Activated naive CD4-positive, alpha-beta T cell treated with anti-CD3 and anti-CD28 coated beads, Interleukin-2, amount 10 ng/mL, durations not matched to agents 7 days and 5 days (primary cell): ENCODE results near the gene ABI3BP.

Experiments used
- CTCF ChIA-PET: fragments of 350-600 bp; sonication (Branson Sonifier 250); formaldehyde crosslinking; loops from one replicate; lab custom pipeline; 2021; ENCODE audit warnings: antibody characterized with exemption; lab: Charles Lee
- DNase-seq: peaks from one replicate; pipeline ENCODE4 v3.0.0-alpha.2; 2020
- H3K27ac Mint-ChIP-seq: one replicate; pipeline ENCODE4 v1.8.0; 2021; ENCODE audit warnings: mild to moderate bottlenecking, moderate library complexity, mixed read lengths
- H3K27me3 Mint-ChIP-seq: one replicate; pipeline ENCODE4 v1.8.0; 2021; ENCODE audit warnings: mild to moderate bottlenecking, mixed read lengths
- H3K36me3 Mint-ChIP-seq: one replicate; pipeline ENCODE4 v1.8.0; 2021; ENCODE audit warnings: mixed read lengths
- H3K4me1 Mint-ChIP-seq: one replicate; pipeline ENCODE4 v1.8.0; 2021; ENCODE audit warnings: mixed read lengths
- H3K4me3 Mint-ChIP-seq: one replicate; pipeline ENCODE4 v1.8.0; 2021; ENCODE audit warnings: mild to moderate bottlenecking, moderate library complexity, mixed read lengths
- H3K9me3 Mint-ChIP-seq: one replicate; pipeline ENCODE4 v1.8.0; 2021; ENCODE audit warnings: mixed read lengths

ABI3BP gene

DNA sequence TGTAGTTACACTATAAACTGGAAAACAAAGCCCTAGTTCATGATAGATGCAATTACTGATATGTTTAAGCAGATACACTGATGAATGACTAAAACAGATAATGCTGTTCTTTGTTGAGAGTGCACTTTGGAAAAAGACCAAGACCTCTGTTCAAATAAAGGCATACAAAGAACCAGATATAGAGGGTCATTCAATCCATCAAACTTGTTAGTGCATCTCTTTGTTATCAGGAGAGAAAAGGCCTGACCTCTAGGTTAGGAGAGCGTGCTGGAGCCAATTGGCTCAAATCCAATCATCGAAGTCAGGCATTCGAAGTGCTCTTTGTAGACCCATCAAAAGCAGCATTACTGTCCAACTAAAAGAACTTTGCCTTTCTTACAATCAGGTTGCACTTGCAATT is 159.7 kb downstream of the ABI3BP start:
- H3K27ac Mint-ChIP-seq = no peak overlapping the region
- no peak overlapping the region for H3K4me3 Mint-ChIP-seq
- no peak for DNase-seq
- H3K36me3 Mint-ChIP-seq = no peaks in the 10 kb centered on the region
- H3K9me3 Mint-ChIP-seq = no peaks in the 10 kb centered on the region
- H3K4me1 Mint-ChIP-seq = no peaks in the 10 kb centered on the region
- CTCF ChIA-PET = no interaction called here
- peaks cover 15% of the 10 kb centered on the region for H3K27me3 Mint-ChIP-seq

DNA sequence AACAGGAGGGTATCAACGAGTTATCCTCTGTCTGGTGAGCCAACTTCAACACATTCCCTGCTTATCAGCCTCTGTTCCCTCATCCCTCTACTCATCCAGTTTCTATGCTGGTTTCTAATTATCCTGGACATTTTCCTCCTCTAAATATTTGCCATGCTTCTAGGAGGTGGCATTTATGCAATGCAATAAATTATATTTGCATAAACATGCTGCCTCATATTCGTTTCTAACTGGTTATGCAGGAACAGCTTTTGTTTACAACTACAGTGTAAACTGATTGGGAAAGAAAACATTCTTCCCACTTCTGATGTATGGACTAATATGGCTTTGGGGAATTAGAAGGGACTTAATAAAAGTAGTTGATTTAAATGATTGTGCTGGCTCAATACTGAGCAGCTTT is 161.6 kb downstream of the ABI3BP start:
- no peaks in the 10 kb centered on the region for H3K9me3 Mint-ChIP-seq
- H3K4me3 Mint-ChIP-seq = no peak overlapping the region
- DNase-seq = no peak
- peaks cover 11% of the 10 kb centered on the region for H3K27me3 Mint-ChIP-seq
- CTCF ChIA-PET = no interaction called here
- H3K27ac Mint-ChIP-seq = no peak overlapping the region
- no peaks in the 10 kb centered on the region for H3K36me3 Mint-ChIP-seq
- no peaks in the 10 kb centered on the region for H3K4me1 Mint-ChIP-seq

DNA sequence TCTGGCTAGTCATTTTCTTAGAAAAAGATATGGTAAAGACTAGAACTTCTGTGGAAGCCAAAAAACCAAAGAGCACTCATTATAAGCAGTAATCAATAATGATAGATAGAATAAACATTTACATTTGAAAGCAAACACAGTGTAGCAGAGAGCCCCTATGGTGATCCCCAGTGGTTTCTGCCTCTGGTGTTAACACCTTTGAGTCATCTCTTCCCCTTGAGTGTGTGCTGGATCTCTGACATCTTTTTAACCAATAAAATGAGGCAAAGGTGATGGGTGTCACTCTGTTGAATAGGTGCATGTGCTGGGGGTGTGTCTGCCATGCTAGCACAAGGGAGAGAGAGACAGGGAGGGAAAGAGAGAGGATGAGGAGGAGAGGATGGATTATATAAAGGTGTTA is 162.3 kb downstream of the ABI3BP start:
- H3K27me3 Mint-ChIP-seq = peaks cover 11% of the 10 kb centered on the region
- DNase-seq = no peak
- H3K4me1 Mint-ChIP-seq = no peaks in the 10 kb centered on the region
- H3K4me3 Mint-ChIP-seq = no peak overlapping the region
- no peak overlapping the region for H3K27ac Mint-ChIP-seq
- H3K9me3 Mint-ChIP-seq = no peaks in the 10 kb centered on the region
- CTCF ChIA-PET = no interaction called here
- H3K36me3 Mint-ChIP-seq = no peaks in the 10 kb centered on the region

DNA sequence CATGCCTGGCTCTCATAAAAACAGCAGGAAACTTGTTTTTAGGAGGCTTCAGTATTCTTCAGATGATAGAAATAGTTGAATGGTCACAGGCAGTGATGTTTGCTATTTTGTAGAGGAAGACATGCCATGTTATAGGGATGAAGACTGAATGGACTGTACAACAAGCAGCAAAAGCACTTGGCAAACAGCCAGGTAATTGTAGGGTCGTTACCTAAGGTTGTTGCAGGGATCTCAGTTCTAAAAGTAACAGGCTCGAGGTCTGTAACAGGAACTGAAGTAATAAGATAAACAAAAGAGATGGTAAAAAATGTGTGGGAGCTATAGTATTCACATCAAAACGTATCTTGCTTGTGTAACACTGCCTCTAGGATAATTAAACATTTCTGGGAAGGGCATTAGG is 167.6 kb downstream of the ABI3BP start:
- Mint-ChIP-seq H3K36me3 (no peaks in the 10 kb centered on the region), H3K9me3 (no peaks in the 10 kb centered on the region), H3K27me3 (peaks cover 12% of the 10 kb centered on the region), H3K27ac (no peak overlapping the region), H3K4me3 (no peak overlapping the region), H3K4me1 (no peaks in the 10 kb centered on the region)
- DNase-seq = no peak
- CTCF ChIA-PET = interaction anchor here (1.0 kb wide), 1 partner anchor 19 kb away, joined by 3 read pairs; no protein-coding TSS in a partner anchor

DNA sequence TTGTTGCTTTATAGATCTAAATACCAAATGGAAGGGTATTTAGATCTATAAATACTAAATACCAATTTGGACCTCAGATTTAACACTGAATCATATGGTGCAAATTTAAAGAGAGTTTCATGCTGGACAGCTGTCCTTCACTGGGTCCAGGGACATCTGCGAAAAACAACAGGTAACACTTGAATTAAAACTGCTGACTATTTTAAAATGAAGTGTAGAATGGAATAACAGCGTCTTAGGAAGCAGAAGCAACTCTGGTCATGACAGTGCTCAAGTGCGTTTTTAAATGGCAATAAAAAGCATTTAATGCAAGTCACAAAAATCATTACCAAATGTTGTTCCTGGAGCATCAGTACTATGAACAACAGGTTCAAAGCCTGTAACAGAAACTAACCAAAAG is 177.6 kb downstream of the ABI3BP start:
- DNase-seq = no peak
- no peaks in the 10 kb centered on the region for H3K9me3 Mint-ChIP-seq
- H3K27ac Mint-ChIP-seq = no peak overlapping the region
- no peaks in the 10 kb centered on the region for H3K4me1 Mint-ChIP-seq
- no peak overlapping the region for H3K4me3 Mint-ChIP-seq
- H3K27me3 Mint-ChIP-seq = peaks cover 3% of the 10 kb centered on the region
- CTCF ChIA-PET = interaction anchor here (0.7 kb wide), 1 partner anchor 350 kb away, joined by 3 read pairs; no protein-coding TSS in a partner anchor
- no peaks in the 10 kb centered on the region for H3K36me3 Mint-ChIP-seq

DNA sequence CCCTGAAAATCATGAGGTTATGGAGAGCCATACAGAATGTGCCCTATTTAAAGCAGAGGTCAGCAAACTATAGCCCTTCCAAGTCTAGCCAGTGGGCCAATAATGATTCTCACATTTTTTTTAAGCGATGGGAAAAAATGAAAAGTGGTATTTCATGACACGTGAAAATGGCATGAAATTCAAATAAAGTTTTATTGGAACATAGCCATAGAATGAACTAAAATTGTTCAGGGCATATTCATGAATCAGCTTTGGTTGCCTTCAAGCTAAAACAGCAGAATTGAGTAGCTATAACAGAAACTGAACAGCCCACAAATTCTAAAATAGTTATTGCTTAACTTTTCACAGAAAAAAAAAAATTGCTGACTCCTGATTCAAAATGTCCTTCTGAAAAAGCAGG is 179.4 kb downstream of the ABI3BP start:
- Mint-ChIP-seq H3K27me3 (peaks cover 3% of the 10 kb centered on the region), H3K27ac (no peak overlapping the region), H3K4me3 (no peak overlapping the region), H3K36me3 (no peaks in the 10 kb centered on the region), H3K9me3 (no peaks in the 10 kb centered on the region), H3K4me1 (no peaks in the 10 kb centered on the region)
- CTCF ChIA-PET = no interaction called here
- no peak for DNase-seq

DNA sequence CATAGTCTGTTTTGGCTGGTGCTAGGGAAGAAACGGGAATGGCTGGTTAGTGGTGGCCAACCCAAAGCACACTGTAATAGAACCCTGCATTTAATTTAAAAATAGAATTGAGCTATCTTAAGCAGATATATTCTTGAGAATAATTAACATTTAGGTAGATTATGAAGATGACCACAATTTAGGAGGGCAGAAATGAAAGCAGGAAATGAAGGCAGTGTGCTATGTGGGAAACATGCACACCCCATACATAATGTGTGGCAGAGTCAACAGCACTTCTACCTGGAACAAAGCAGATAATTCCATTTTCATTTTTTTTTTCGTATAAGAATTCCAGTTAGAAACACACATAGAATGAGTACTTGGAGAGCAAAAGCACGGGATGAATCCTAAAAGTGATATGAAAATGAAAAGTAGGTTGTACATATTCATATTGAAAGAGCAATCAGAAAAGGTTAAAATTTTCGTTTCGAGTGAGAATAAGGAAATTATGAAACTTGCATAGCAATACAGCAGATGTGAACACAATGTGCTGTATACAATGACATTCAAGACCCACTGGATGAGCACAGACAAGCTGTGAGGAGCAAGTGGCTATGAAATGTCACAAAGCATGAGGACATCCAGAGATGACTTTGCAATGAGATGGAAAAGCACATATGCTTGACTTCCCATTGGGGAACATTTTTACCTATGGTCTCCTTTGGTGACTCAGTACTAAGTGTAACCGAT is 181.3 kb downstream of the ABI3BP start:
- no peak overlapping the region for H3K4me3 Mint-ChIP-seq
- H3K27ac Mint-ChIP-seq = no peak overlapping the region
- CTCF ChIA-PET = no interaction called here
- no peaks in the 10 kb centered on the region for H3K36me3 Mint-ChIP-seq
- no peaks in the 10 kb centered on the region for H3K9me3 Mint-ChIP-seq
- peaks cover 3% of the 10 kb centered on the region for H3K27me3 Mint-ChIP-seq
- no peaks in the 10 kb centered on the region for H3K4me1 Mint-ChIP-seq
- DNase-seq = no peak

DNA sequence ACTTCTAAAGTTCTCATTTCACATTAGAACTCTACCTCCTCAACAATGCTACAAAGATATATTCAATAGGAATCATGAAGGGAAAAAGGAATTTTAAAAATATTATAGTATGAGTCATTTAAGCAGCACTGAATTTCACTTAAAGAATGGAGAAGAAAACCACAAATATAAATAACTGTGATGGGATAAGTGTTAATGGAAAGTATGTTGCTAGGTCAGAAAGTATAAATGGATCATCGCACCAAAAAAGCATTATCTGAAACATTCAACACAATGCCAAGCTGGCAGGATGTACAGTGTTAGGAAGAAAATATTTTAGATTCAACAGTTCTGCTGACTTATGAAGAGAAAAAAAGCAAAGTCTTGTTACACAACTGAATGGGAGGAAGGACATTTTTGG is 182.6 kb downstream of the ABI3BP start:
- Mint-ChIP-seq H3K36me3 (no peaks in the 10 kb centered on the region), H3K4me1 (no peaks in the 10 kb centered on the region), H3K9me3 (no peaks in the 10 kb centered on the region), H3K27me3 (peaks cover 3% of the 10 kb centered on the region), H3K4me3 (no peak overlapping the region), H3K27ac (no peak overlapping the region)
- CTCF ChIA-PET = interaction anchor here (1.3 kb wide), 1 partner anchor 44 kb away, joined by 3 read pairs; no protein-coding TSS in a partner anchor
- no peak for DNase-seq

DNA sequence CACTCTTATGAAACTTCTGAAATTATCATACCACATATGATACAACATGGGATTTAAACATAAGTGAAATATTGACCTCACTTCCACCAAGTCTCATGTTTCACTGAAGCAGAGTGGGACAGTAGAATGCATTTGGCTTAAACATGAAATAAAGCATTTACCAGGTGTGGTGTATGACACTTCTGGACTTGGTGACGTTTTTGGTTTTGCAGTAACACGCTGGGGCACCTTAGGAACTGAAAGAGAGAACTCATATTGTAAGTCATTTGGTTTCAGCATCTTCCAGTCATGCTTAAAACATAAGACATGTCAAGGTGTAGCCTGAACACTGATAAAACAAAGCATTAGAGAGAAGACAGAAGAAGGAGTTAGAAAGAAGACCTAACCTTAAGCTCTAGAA is 188.6 kb downstream of the ABI3BP start:
- DNase-seq = no peak
- Mint-ChIP-seq H3K36me3 (no peaks in the 10 kb centered on the region), H3K9me3 (no peaks in the 10 kb centered on the region), H3K27ac (no peak overlapping the region), H3K27me3 (peaks cover 5% of the 10 kb centered on the region), H3K4me1 (no peaks in the 10 kb centered on the region), H3K4me3 (no peak overlapping the region)
- CTCF ChIA-PET = no interaction called here

DNA sequence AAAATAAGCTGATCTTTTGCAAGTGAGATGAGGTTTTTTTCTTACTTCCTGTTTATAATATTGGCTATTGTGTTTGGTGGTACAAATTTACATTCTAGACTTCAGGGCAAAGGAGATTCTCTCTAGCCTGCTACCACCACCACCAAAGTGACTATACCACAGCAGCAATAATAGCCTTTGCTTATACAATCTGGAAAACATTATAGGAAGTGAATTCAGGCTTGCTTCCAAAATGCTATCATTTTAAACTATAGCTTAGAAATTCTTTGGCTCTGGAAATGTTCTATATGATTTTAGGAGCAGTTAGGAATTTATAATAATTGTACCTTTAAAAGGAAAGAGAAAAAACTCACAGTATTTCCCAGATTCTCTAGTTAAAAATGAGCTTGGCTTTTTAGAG is 189.5 kb downstream of the ABI3BP start:
- H3K27ac Mint-ChIP-seq = no peak overlapping the region
- no peaks in the 10 kb centered on the region for H3K9me3 Mint-ChIP-seq
- H3K4me3 Mint-ChIP-seq = no peak overlapping the region
- no peaks in the 10 kb centered on the region for H3K36me3 Mint-ChIP-seq
- peaks cover 5% of the 10 kb centered on the region for H3K27me3 Mint-ChIP-seq
- no peaks in the 10 kb centered on the region for H3K4me1 Mint-ChIP-seq
- CTCF ChIA-PET = interaction anchor here (0.6 kb wide), 1 partner anchor 740 kb away, joined by 3 read pairs; no protein-coding TSS in a partner anchor
- no peak for DNase-seq

DNA sequence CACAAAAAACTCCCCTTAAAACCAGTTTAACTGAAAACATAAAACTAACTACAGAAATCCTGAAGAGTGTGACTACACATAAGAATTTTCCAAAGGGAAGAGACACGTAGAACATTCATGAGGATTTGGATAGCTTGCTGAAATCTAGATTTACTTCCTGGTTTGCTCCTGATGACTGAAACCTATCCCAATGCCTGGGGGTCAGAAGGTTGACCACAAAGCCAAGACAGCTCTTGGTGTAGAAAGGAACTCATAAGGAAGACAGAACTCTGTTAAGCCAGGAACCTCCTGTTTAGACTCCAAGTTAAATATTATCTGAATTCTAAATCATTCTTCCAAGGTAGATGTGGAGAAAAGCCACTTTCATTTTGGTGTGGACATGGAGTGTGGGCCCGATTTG is 191.1 kb downstream of the ABI3BP start:
- no peaks in the 10 kb centered on the region for H3K4me1 Mint-ChIP-seq
- DNase-seq = no peak
- peaks cover 5% of the 10 kb centered on the region for H3K27me3 Mint-ChIP-seq
- CTCF ChIA-PET = no interaction called here
- no peak overlapping the region for H3K4me3 Mint-ChIP-seq
- no peaks in the 10 kb centered on the region for H3K36me3 Mint-ChIP-seq
- H3K27ac Mint-ChIP-seq = no peak overlapping the region
- no peaks in the 10 kb centered on the region for H3K9me3 Mint-ChIP-seq

DNA sequence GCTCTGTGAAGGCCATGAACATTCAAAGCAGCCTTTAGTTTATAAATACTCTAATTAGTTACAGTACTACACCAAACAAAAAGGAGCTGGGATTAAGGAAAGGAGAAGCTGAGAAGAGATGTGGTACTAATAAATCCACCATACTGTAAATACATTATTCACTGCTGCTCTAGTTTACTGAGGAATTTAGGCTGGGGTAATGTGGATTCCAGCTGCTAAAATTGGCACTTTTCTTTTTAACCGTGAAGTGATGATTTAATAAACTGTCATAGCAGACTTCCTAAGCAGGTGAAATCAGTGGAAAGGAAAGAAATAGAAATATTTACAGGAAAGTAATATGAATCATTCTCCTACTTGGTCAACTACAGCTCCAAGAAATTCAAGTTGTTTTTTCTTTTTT is 195.2 kb downstream of the ABI3BP start:
- Mint-ChIP-seq H3K27me3 (peaks cover 3% of the 10 kb centered on the region), H3K4me1 (peaks cover 5% of the 10 kb centered on the region), H3K27ac (no peak overlapping the region), H3K36me3 (no peaks in the 10 kb centered on the region), H3K4me3 (no peak overlapping the region), H3K9me3 (no peaks in the 10 kb centered on the region)
- no peak for DNase-seq
- CTCF ChIA-PET = interaction anchor here (0.7 to 1.8 kb wide), 3 partner anchors 12 to 61 kb away, joined by 3 to 7 read pairs (median 4); no protein-coding TSS in a partner anchor

DNA sequence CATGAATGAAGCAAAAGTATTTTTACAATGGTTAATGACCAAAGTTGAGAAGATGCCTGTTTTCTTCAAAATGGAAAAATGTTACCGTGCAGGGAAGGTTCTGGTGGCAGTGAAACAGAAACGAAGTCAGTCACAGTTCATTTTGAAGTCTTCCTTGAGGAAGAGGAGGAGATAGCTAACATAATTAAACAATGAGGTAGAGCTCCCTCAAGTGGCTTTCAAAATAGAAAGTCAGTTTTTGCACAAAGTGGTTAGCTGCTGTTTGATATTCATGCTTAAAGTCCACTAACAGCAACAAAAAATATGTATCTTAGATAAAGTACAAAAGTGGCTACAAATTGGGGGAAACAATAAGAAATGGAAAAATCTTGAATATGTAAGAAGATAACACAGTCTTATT is 196.7 kb downstream of the ABI3BP start:
- no peak overlapping the region for H3K4me3 Mint-ChIP-seq
- no peaks in the 10 kb centered on the region for H3K27me3 Mint-ChIP-seq
- peaks cover 5% of the 10 kb centered on the region for H3K4me1 Mint-ChIP-seq
- no peaks in the 10 kb centered on the region for H3K9me3 Mint-ChIP-seq
- H3K27ac Mint-ChIP-seq = no peak overlapping the region
- DNase-seq = no peak
- no peaks in the 10 kb centered on the region for H3K36me3 Mint-ChIP-seq
- CTCF ChIA-PET = interaction anchor here (0.8 to 2.3 kb wide), 26 partner anchors 10 to 965 kb away, joined by 3 to 16 read pairs (median 5); no protein-coding TSS in a partner anchor

DNA sequence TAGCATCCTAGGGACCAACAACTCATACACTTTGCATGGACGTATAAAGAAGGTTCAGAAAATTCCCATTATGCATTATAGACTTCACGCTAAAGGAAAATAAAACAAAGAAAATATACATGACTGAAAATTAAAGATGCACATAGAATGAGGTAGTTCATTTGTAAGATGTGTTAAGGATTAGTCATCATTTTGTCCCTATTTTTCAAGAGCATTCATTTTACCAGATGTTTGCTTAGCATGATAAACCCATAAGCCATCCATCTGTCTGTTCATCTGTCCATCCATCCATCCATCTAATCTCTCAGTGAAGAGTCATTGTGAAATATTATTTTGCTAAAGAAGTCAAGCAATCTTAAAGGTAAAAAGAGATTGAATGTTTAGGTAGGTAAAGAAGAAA is 203.6 kb downstream of the ABI3BP start:
- CTCF ChIA-PET = no interaction called here
- no peaks in the 10 kb centered on the region for H3K27me3 Mint-ChIP-seq
- H3K27ac Mint-ChIP-seq = no peak overlapping the region
- H3K36me3 Mint-ChIP-seq = no peaks in the 10 kb centered on the region
- H3K4me3 Mint-ChIP-seq = no peak overlapping the region
- no peaks in the 10 kb centered on the region for H3K4me1 Mint-ChIP-seq
- H3K9me3 Mint-ChIP-seq = peaks cover 5% of the 10 kb centered on the region
- DNase-seq = no peak

DNA sequence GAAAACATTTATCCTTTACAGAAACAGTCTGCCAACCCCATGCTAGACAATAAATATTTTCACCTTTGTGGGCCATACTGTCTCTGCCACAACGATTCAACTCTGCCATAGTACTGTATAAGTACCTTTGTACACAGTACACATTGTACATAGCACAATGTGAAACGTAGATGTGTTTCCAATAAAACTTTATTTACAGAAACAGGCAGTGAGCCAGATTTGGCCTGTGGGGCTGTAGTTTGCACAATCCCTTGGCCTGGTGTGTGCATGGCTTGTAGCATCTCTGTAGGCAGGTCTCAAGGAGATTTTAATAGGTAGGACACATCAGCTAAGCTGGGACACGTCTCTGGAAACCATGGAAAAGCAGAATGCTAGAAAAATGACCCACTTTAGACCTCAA is 209.6 kb downstream of the ABI3BP start:
- H3K27ac Mint-ChIP-seq = no peak overlapping the region
- CTCF ChIA-PET = no interaction called here
- no peaks in the 10 kb centered on the region for H3K4me1 Mint-ChIP-seq
- no peak for DNase-seq
- H3K36me3 Mint-ChIP-seq = no peaks in the 10 kb centered on the region
- peaks cover 5% of the 10 kb centered on the region for H3K27me3 Mint-ChIP-seq
- no peak overlapping the region for H3K4me3 Mint-ChIP-seq
- H3K9me3 Mint-ChIP-seq = peaks cover 5% of the 10 kb centered on the region
